ENCODE data around the gene DAPL1.

DAPL1 gene

DNA sequence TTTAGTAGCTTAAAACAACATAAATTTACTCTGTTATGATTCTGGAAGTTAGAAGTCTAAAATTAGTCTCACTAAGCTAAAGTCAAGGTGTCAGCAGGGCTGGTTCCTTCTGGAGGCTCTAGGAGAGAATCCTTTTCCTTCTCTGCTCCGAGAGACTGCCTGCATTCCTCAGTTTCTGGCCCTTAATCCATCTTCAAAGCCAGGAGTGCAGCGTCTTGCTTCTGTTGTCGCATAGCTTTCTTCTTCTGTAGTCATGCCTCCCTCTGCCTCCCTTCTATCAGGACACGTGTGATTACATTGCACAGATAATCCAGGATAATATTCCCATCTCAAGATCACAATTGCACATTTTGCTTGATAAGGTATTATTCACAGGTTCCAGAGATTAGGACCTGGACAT lies 35.1 kb downstream of the DAPL1 start (continued):
- TF ChIP-seq ZNF280D (tag by site-specific recombination; IDR thresholded peaks at IDR 0.05) = no peak
- no peak for TF ChIP-seq ELK4 (IDR thresholded peaks at IDR 0.05; ENCODE audit: borderline replicate concordance, low read depth, low read length)
- TF ChIP-seq ZNF169 (tag by site-specific recombination; IDR thresholded peaks at IDR 0.05) = no peak
- TF ChIP-seq WT1 (tag by site-specific recombination; IDR thresholded peaks at IDR 0.05) = no peak
- no peak for TF ChIP-seq ZNF223 (tag by site-specific recombination; IDR thresholded peaks at IDR 0.05)
- no peak for TF ChIP-seq IKZF3 (tag by site-specific recombination; IDR thresholded peaks at IDR 0.05)
- no peak for TF ChIP-seq ZNF426 (tag by site-specific recombination; IDR thresholded peaks at IDR 0.05)

DNA sequence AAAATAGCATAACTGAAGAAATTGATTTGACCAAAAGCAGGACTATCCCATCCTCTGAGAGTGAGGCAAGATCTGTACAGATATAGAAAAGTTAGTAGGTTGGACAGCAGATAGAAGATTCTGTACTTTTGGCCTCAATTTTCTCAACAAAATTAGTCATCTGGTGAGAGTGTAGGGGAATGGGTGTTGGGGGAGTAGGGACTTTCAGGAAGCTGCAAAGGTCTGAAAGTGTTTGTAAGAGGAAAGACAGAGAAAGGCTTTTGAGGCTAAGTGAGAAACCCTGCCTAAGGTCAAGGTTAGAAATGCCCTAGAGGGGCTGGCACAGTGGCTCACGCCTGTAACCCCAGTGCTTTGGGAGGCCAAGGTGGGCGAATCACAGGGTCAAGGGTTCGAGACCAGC lies 40.3 kb downstream of the DAPL1 start:
- no peaks in the 10 kb centered on the region for H3K36me3 ChIP-seq (ENCODE audit: control insufficient read depth in 2 of 2, insufficient read depth in 1 of 2, low read length in 2 of 2)
- POLR2A ChIA-PET = no interaction called here
- CTCF ChIA-PET = no interaction called here
- H3K4me3 ChIP-seq (ENCODE audit: low read depth, low read length) = no peak overlapping the region
- H3K9me3 ChIP-seq (ENCODE audit: control insufficient read depth, insufficient read depth, low read depth, low read length) = no peaks in the 10 kb centered on the region
- H3K4me1 ChIP-seq (ENCODE audit: control insufficient read depth, insufficient read depth, low read length) = no peaks in the 10 kb centered on the region
- no peak overlapping the region for H3K27ac ChIP-seq (ENCODE audit: extremely low read depth, low read depth, low read length)
- TF ChIP-seq, protein P1, sequence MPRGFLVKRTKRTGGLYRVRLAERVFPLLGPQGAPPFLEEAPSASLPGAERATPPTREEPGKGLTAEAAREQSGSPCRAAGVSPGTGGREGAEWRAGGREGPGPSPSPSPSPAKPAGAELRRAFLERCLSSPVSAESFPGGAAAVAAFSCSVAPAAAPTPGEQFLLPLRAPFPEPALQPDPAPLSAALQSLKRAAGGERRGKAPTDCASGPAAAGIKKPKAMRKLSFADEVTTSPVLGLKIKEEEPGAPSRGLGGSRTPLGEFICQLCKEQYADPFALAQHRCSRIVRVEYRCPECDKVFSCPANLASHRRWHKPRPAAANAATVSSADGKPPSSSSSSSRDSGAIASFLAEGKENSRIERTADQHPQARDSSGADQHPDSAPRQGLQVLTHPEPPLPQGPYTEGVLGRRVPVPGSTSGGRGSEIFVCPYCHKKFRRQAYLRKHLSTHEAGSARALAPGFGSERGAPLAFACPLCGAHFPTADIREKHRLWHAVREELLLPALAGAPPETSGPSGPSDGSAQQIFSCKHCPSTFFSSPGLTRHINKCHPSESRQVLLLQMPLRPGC (tag by site-specific recombination; IDR thresholded peaks at IDR 0.05) = no peak
- no peak for TF ChIP-seq HIC1 (tag by site-specific recombination; IDR thresholded peaks at IDR 0.05)
- no peak for TF ChIP-seq ZNF610 (tag by site-specific recombination; IDR thresholded peaks at IDR 0.05; ENCODE audit: borderline replicate concordance)
- TF ChIP-seq KLF16 (tag by site-specific recombination; IDR thresholded peaks at IDR 0.05) = no peak
- TF ChIP-seq ZFP37 (tag by site-specific recombination; IDR thresholded peaks at IDR 0.05) = no peak
- no peak for TF ChIP-seq ZNF449 (tag by site-specific recombination; IDR thresholded peaks at IDR 0.05)
- no peak for TF ChIP-seq ZNF202 (tag by site-specific recombination; IDR thresholded peaks at IDR 0.05; ENCODE audit: borderline replicate concordance)
- no peak for TF ChIP-seq ZBTB17 (tag by site-specific recombination; IDR thresholded peaks at IDR 0.05)
- no peak for TF ChIP-seq KLF1 (tag by site-specific recombination; IDR thresholded peaks at IDR 0.05)
- TF ChIP-seq PRDM1 (tag by site-specific recombination; IDR thresholded peaks at IDR 0.05) = no peak
- no peak for TF ChIP-seq ZNF19 (tag by site-specific recombination; IDR thresholded peaks at IDR 0.05; ENCODE audit: low read depth)
- TF ChIP-seq OVOL3 (tag by site-specific recombination; IDR thresholded peaks at IDR 0.05) = no peak
- TF ChIP-seq ZNF585B (tag by site-specific recombination; IDR thresholded peaks at IDR 0.05) = no peak
- TF ChIP-seq REPIN1 (tag by site-specific recombination; IDR thresholded peaks at IDR 0.05; ENCODE audit: low read depth) = no peak
